GM23338 (cell line): ENCODE data around the gene IZUMO4. TPM values are rescaled to one million over a fixed set of nuclear protein-coding genes. Genes with fewer than 3 reads are reported as not detected.

Experiments used
- ATAC-seq: fragments of 200-7000 bp; cut with Tn5 transposase; 3 replicates; pipeline ENCODE4 v1.9.1; 2020
- DNase-seq: peaks from one replicate; pipeline ENCODE4 v3.0.0-alpha.2; 2015; ENCODE audit warnings: low spot score
- H2AFZ ChIP-seq: fragments of 200-600 bp; sonication (generic); 2 replicates; pipeline ENCODE4 v1.8.0; 2016; ENCODE audit warnings: antibody characterized with exemption, mild to moderate bottlenecking, moderate library complexity
- H3F3A ChIP-seq: fragments of 200-600 bp; sonication (generic); replicated peaks from 2 replicates; pipeline ENCODE4 v1.8.0; 2017; ENCODE audit warnings: antibody characterized with exemption, mixed run types, low read depth
- H3K27ac ChIP-seq: fragments of 200-600 bp; sonication (generic); 2 replicates; pipeline ENCODE4 v1.6.1; 2016; ENCODE audit warnings: low read depth
- H3K27me3 ChIP-seq: fragments of 200-600 bp; sonication (generic); 2 replicates; pipeline ENCODE4 v1.8.0; 2016; ENCODE audit warnings: mild to moderate bottlenecking, mixed run types, moderate library complexity; ENCODE audit not compliant: insufficient read depth
- H3K36me3 ChIP-seq: fragments of 200-600 bp; sonication (generic); 2 replicates; pipeline ENCODE4 v1.8.0; 2016; ENCODE audit warnings: mild to moderate bottlenecking; ENCODE audit not compliant: insufficient read depth
- H3K4me1 ChIP-seq: fragments of 200-600 bp; sonication (generic); 2 replicates; pipeline ENCODE4 v1.8.0; 2016; ENCODE audit warnings: mild to moderate bottlenecking, moderate library complexity; ENCODE audit not compliant: insufficient read depth
- H3K4me2 ChIP-seq: fragments of 200-600 bp; sonication (generic); 2 replicates; pipeline ENCODE4 v1.7.1; 2017; ENCODE audit warnings: mixed run types
- H3K4me3 ChIP-seq: fragments of 200-600 bp; sonication (generic); 2 replicates; pipeline ENCODE4 v1.6.1; 2016; ENCODE audit warnings: mixed run types
- H3K79me2 ChIP-seq: fragments of 200-600 bp; sonication (generic); replicated peaks from 2 replicates; pipeline ENCODE4 v1.8.0; 2017; ENCODE audit warnings: mild to moderate bottlenecking; ENCODE audit not compliant: insufficient read depth
- H3K9me2 ChIP-seq: fragments of 200-600 bp; sonication (generic); 2 replicates; pipeline ENCODE4 v1.8.0; 2017; ENCODE audit not compliant: insufficient read depth
- H4K20me1 ChIP-seq: fragments of 200-600 bp; sonication (generic); replicated peaks from 2 replicates; pipeline ENCODE4 v1.8.0; 2017; ENCODE audit warnings: mild to moderate bottlenecking; ENCODE audit not compliant: insufficient read depth
- H3K27ac Mint-ChIP-seq: 2 replicates; pipeline ENCODE4 v1.8.0; 2020; ENCODE audit warnings: inconsistent platforms, mild to moderate bottlenecking, moderate library complexity, mixed read lengths
- H3K27me3 Mint-ChIP-seq: 3 replicates; pipeline ENCODE4 v1.8.0; 2022; ENCODE audit warnings: low read depth, mild to moderate bottlenecking, moderate library complexity, mixed read lengths, inconsistent platforms; ENCODE audit not compliant: insufficient read depth, poor library complexity
- H3K36me3 Mint-ChIP-seq: 3 replicates; pipeline ENCODE4 v1.8.0; 2021; ENCODE audit warnings: low read depth, mild to moderate bottlenecking, inconsistent platforms, moderate library complexity, mixed read lengths
- H3K4me1 Mint-ChIP-seq: 3 replicates; pipeline ENCODE4 v1.8.0; 2020; ENCODE audit warnings: mild to moderate bottlenecking, inconsistent platforms, mixed read lengths
- H3K4me3 Mint-ChIP-seq: 3 replicates; pipeline ENCODE4 v1.8.0; 2021; ENCODE audit warnings: moderate library complexity, mild to moderate bottlenecking, inconsistent platforms, mixed read lengths
- H3K9me3 Mint-ChIP-seq: 3 replicates; pipeline ENCODE4 v1.8.0; 2020; ENCODE audit warnings: moderate library complexity, mild to moderate bottlenecking, inconsistent platforms, mixed read lengths
- CREB1 ChIP-seq: fragments of 250-450 bp; sonication (Bioruptor Pico); IDR thresholded peaks from 2 replicates; pipeline ENCODE4 v1.5.0; 2020; ENCODE audit warnings: low read depth, mild to moderate bottlenecking, moderate library complexity
- CTCF ChIP-seq, 2 experiments: fragments of 200-600 bp in 1 of 2; sonication (generic) in 1 of 2; conservative IDR thresholded peaks; 2 replicates each; pipeline versions ENCODE4 v1.5.1 to v1.6.1; 2016 to 2017; ENCODE audit warnings: antibody characterized with exemption in 2 of 2, low read depth in 2 of 2, mild to moderate bottlenecking in 2 of 2, moderate library complexity in 1 of 2
- ETS1 ChIP-seq: IDR thresholded peaks from 2 replicates; pipeline ENCODE4 v1.6.1; 2016; ENCODE audit warnings: antibody characterized with exemption
- EZH2 ChIP-seq: fragments of 200-600 bp; sonication (generic); IDR thresholded peaks from one replicate; pipeline ENCODE4 v1.8.0; 2017; ENCODE audit warnings: antibody characterized with exemption, mild to moderate bottlenecking, low read depth; ENCODE audit not compliant: unreplicated experiment
- EZH2phosphoT487 ChIP-seq: fragments of 200-600 bp; sonication (generic); IDR thresholded peaks from one replicate; pipeline ENCODE4 v1.8.1; 2018; ENCODE audit warnings: antibody characterized with exemption; ENCODE audit not compliant: unreplicated experiment
- JUNB ChIP-seq: IDR thresholded peaks from one replicate; pipeline ENCODE4 v1.6.1; 2016; ENCODE audit warnings: antibody characterized with exemption; ENCODE audit not compliant: unreplicated experiment
- NANOG ChIP-seq: IDR thresholded peaks from 2 replicates; pipeline ENCODE4 v1.6.1; 2016; ENCODE audit warnings: antibody characterized with exemption, borderline replicate concordance
- POLR2AphosphoS5 ChIP-seq: IDR thresholded peaks from 2 replicates; pipeline ENCODE4 v1.6.1; 2016; ENCODE audit warnings: antibody characterized with exemption, low read depth
- REST ChIP-seq: IDR thresholded peaks from one replicate; pipeline ENCODE4 v1.6.1; 2018; ENCODE audit warnings: antibody characterized with exemption; ENCODE audit not compliant: unreplicated experiment
- STAT1 ChIP-seq: IDR thresholded peaks from one replicate; pipeline ENCODE4 v1.6.1; 2016; ENCODE audit warnings: antibody characterized with exemption; ENCODE audit not compliant: unreplicated experiment
- ZNF114 ChIP-seq: fragments of 250-450 bp; sonication (Bioruptor Pico); IDR thresholded peaks from 2 replicates; pipeline ENCODE4 v1.5.0; 2020; ENCODE audit warnings: mild to moderate bottlenecking, moderate library complexity
- ZNF331 ChIP-seq: fragments of 250-450 bp; sonication (Bioruptor Pico); IDR thresholded peaks from 2 replicates; pipeline ENCODE4 v1.5.0; 2020; ENCODE audit warnings: low read depth, mild to moderate bottlenecking, moderate library complexity
- polyA plus RNA-seq: library from polyadenylated mRNA; unstranded; fragments of >200 nt; fragmentation: Nextera tagmentation; extraction: Ambion mirVana; gene quantifications from 2 replicates; pipeline ENCODE4 v1.2.1, GENCODE V29; 2016
- total RNA-seq: library from RNA; depleted of rRNA; stranded (reverse); fragments of >200 nt; shearing (Covaris generic); gene quantifications from 2 replicates; pipeline ENCODE4 v1.2.3, GENCODE V29; 2014

Gene IZUMO4
- total and polyA plus RNA-seq, 2 experiments from 2014 or later = 0.57 to 2.2 TPM

- Histone ChIP-seq H3K9me2 (no peaks in the 10 kb centered on the region), H3K4me2 (no peak overlapping the region), H3F3A (0 out of 2 replicates have a peak, but pooled peaks cover 3% of the 10 kb centered on the region), H4K20me1 (peaks cover 2% of the 10 kb centered on the region; the same call in 1 of the 2 replicates), H3K27me3 (no peaks in the 10 kb centered on the region), H2AFZ (no peak overlapping the region), H3K27ac (no peak overlapping the region), H3K36me3 (no peaks in the 10 kb centered on the region), H3K4me3 (no peak overlapping the region), H3K4me1 (no peaks in the 10 kb centered on the region; the same call in 1 of the 2 replicates), H3K79me2 (peaks cover 9% of the 10 kb centered on the region)
- ATAC-seq (no peak), DNase-seq (no peak)
- Mint-ChIP-seq H3K27me3 (peaks cover 7% of the 10 kb centered on the region), H3K27ac (no peak overlapping the region), H3K4me1 (peaks cover 10% of the 10 kb centered on the region), H3K4me3 (no peak overlapping the region; the same call in 2 of the 3 replicates), H3K36me3 (no peaks in the 10 kb centered on the region), H3K9me3 (no peaks in the 10 kb centered on the region)
- TF ChIP-seq CTCF (conservative IDR thresholded peaks at IDR 0.05; ENCODE audit: low read depth in 2 of 2) (no peak), POLR2AphosphoS5 (no peak), ETS1 (no peak), STAT1 (no peak), EZH2phosphoT487 (no peak), JUNB (no peak), NANOG (no peak), EZH2 (no peak)
Measured at GRCh38 chr19:2054763-2055162, 42.0 kb upstream of the IZUMO4 start.

- no peaks in the 10 kb centered on the region for H3K9me3 Mint-ChIP-seq
- Histone ChIP-seq H3K4me1 (peaks cover 10% of the 10 kb centered on the region), H3K36me3 (no peaks in the 10 kb centered on the region), H3K27me3 (no peaks in the 10 kb centered on the region), H3F3A (peaks cover 10% of the 10 kb centered on the region; the same call in 1 of the 2 replicates), H3K79me2 (no peaks in the 10 kb centered on the region), H3K4me3 (no peak overlapping the region), H4K20me1 (no peaks in the 10 kb centered on the region), H2AFZ (no peak overlapping the region), H3K9me2 (no peaks in the 10 kb centered on the region), H3K27ac (no peak overlapping the region), H3K4me2 (peak overlapping the region; percentile 20; the same call in 1 of the 2 replicates)
- ATAC-seq = no peak
- peak overlapping the region; percentile 27; the same call in 1 of the 3 replicates for H3K4me3 Mint-ChIP-seq
- 0 out of 2 replicates have a peak overlapping the region, but pooled peaks have one; percentile 72 for H3K27ac Mint-ChIP-seq
- H3K27me3 Mint-ChIP-seq = peaks cover 9% of the 10 kb centered on the region
- peaks cover 18% of the 10 kb centered on the region for H3K4me1 Mint-ChIP-seq
- peak; percentile 50 for DNase-seq
- H3K36me3 Mint-ChIP-seq = no peaks in the 10 kb centered on the region
- no peak for TF ChIP-seq ETS1
- no peak for TF ChIP-seq CTCF (conservative IDR thresholded peaks at IDR 0.05; ENCODE audit: low read depth in 2 of 2)
- TF ChIP-seq NANOG = no peak
- TF ChIP-seq ZNF331 = no peak
- TF ChIP-seq EZH2 = no peak
- TF ChIP-seq CREB1 (CRISPR knock-in tag) = no peak
- no peak for TF ChIP-seq JUNB
- TF ChIP-seq REST = no peak
- TF ChIP-seq EZH2phosphoT487 = no peak
- TF ChIP-seq ZNF114 (CRISPR knock-in tag) = no peak
- no peak for TF ChIP-seq POLR2AphosphoS5
Measured at GRCh38 chr19:2055931-2056836, 40.5 kb upstream of the IZUMO4 start.
